SU-DHL-6 (cell line): ENCODE data around the gene COL26A1.

Experiments
- EZH2phosphoT487 ChIP-seq: fragments of 200-600 bp; sonication (generic), shearing (Covaris generic); conservative IDR thresholded peaks from 2 replicates; pipeline ENCODE4 v1.6.1; 2018; ENCODE audit warnings: mild to moderate bottlenecking, antibody characterized with exemption, low read length, moderate library complexity, mixed read lengths
- TF ChIP-seq, protein P1 (sequence below): fragments of 200-600 bp; sonication (generic); IDR thresholded peaks from one replicate; pipeline ENCODE4 v1.5.1; 2017; ENCODE audit warnings: antibody characterized with exemption, mild to moderate bottlenecking, low read length, moderate library complexity; ENCODE audit not compliant: insufficient read depth, poor library complexity, severe bottlenecking

DNA sequence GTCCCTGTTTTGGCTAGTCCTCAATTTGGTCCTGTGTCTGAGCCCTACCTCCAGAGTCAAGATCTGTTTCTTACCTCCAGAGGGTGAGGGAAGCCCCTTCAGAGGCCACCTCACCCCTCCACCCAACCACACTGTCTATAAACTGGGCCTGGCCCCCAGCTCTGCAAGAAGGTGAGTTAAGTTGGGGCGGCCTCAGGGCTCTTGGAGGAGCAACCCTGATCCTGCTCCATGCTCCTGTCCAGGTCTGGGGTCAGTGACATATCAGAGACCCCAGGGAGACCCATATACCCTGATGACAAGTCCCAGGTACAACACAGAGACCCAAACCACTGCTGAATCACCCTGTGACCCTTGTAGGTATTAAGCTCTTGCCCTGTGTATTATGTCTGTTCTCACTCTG, 196.9 kb downstream of the COL26A1 start:
- TF ChIP-seq, protein P1, sequence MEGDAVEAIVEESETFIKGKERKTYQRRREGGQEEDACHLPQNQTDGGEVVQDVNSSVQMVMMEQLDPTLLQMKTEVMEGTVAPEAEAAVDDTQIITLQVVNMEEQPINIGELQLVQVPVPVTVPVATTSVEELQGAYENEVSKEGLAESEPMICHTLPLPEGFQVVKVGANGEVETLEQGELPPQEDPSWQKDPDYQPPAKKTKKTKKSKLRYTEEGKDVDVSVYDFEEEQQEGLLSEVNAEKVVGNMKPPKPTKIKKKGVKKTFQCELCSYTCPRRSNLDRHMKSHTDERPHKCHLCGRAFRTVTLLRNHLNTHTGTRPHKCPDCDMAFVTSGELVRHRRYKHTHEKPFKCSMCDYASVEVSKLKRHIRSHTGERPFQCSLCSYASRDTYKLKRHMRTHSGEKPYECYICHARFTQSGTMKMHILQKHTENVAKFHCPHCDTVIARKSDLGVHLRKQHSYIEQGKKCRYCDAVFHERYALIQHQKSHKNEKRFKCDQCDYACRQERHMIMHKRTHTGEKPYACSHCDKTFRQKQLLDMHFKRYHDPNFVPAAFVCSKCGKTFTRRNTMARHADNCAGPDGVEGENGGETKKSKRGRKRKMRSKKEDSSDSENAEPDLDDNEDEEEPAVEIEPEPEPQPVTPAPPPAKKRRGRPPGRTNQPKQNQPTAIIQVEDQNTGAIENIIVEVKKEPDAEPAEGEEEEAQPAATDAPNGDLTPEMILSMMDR, result no peak
- TF ChIP-seq EZH2phosphoT487, result no peak
